SH-SY5Y (cell line): ENCODE measurements around the gene ARHGAP15.

Source experiments
- GATA2 ChIP-seq: IDR thresholded peaks from 2 replicates; pipeline ENCODE4 v1.6.1; 2011; ENCODE audit warnings: mild to moderate bottlenecking, low read depth, low read length
- GATA3 ChIP-seq: IDR thresholded peaks from 2 replicates; pipeline ENCODE4 v1.6.1; 2011; ENCODE audit warnings: low read depth, mild to moderate bottlenecking, low read length, moderate library complexity

Gene ARHGAP15

DNA sequence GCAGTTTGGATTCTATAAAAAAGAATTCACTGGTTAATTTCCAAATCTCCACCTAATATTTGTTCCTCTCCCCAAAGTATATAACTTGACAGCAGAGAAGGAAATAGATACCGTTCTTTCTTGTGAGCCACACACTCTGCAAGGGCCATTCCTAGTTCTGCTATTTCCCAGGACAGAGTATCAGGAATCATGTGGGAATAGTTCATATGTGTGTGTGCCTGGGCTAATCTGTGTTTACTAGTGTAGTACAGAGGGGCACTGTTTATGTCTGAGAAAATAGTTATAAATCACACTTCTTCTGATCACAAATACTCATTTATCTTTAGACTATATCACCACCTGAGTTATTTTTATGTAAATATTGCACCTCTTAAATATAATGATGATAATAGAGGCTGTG lies 296.7 kb downstream of the ARHGAP15 start:
- TF ChIP-seq GATA2 (no peak), GATA3 (no peak)

DNA sequence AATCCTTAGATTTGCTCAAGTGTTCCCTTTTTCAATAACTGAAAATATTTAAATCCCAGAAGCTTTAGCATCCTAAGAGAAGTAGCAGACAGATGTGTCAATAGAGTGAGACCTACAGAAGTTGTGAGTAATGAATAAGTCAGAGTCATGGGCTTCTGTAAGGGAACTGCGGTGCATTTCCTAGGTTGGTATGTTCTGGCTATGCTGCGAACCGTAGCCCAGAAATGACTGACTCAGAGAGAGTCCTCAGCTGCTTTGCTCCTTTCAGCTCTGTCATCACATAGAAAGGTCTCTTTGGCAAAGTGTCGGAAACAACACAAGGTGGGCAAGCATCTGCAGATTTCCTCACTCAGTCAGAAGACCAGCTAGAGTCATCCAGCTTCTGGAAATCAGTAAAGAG lies 297.1 kb downstream of the ARHGAP15 start:
- TF ChIP-seq GATA2 = no peak
- no peak for TF ChIP-seq GATA3

GRCh38 chr2:143428700-143429099 lies 299.5 kb downstream of the ARHGAP15 start:
- TF ChIP-seq GATA2 (no peak), GATA3 (no peak)

- TF ChIP-seq GATA2 (no peak), GATA3 (no peak)
Measured at GRCh38 chr2:143429932-143430679, 300.9 kb downstream of the ARHGAP15 start.

GRCh38 chr2:143431316-143431715 lies 302.1 kb downstream of the ARHGAP15 start:
- TF ChIP-seq GATA2 = no peak
- TF ChIP-seq GATA3 = no peak

DNA sequence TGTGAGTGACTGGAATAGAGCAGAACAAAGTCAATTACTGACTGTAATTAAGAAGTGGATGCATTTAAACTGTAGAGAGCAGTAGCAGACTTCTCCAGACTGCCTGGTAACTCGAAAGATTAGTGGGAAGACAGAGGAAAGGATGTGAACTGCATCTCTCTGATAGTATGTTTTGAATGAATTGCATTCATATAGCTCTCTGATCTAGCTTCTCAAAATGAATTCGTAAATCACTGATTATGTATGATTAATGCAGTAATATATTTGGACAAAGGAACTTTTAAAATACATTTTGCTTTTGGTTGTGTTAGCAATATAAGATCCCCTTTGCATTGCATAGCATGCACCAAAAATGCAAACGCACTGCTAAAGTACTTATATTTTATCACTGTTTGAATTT lies 304.0 kb downstream of the ARHGAP15 start:
- TF ChIP-seq GATA2 (no peak), GATA3 (no peak)

DNA sequence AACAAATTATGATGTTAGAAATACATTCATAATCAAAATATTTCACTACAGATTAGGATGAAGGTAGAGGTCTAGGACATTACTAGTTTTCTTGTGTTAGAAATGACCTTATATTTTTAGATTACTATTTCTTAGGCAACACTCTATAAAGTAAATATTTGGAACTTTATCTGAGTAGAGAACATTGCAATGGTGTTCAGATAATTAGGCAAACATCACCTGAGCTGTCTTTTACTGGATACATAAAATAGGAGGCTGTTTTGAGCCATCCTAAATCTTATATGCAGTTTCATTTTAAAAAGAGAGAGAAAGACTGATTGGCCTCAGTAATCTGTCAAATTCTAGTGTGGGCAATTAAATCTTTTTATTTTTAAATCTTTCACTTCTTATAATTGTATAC lies 304.6 kb downstream of the ARHGAP15 start:
- no peak for TF ChIP-seq GATA2
- no peak for TF ChIP-seq GATA3

DNA sequence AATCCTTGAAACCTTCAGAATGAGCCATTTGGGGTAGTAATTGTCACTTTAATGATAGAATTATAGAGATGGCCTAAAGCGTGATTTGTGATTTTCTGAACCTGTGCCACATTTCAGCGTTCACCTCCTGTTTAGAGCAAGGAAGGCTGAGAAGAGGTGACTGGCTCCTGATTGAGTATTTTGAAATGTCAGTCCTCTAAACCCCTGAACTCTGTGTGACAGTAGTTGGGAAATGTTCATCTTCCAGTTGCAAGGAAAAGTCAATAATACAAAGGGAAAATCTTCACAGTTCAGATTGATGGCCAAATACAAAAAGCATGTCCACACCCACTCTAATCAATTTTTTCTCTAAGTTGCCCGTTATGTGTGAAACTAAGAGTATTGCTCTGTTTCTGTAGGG lies 305.2 kb downstream of the ARHGAP15 start:
- TF ChIP-seq GATA2 = no peak
- TF ChIP-seq GATA3 = no peak

DNA sequence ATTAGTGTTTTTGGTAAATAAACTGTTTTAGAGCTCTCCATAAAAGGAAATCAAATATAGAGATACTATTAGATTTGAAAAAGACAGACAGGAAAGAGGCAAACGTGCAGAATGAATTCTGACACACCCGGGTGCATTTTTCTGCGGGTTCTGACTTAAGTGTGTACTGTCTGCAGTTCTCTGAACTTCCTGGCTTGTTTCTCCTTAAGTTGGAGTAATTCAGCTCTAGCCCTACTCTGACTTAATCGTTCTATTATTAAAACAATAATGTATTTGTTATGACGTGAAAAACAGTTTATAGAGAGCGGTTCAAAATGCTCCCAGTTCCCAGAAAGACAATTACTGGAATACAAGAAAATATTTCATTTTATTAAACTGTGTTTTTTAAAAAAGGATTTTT lies 305.9 kb downstream of the ARHGAP15 start:
- TF ChIP-seq GATA2 = no peak
- no peak for TF ChIP-seq GATA3

GRCh38 chr2:143436951-143437350 lies 307.7 kb downstream of the ARHGAP15 start:
- TF ChIP-seq GATA2 (no peak), GATA3 (no peak)

- no peak for TF ChIP-seq GATA2
- no peak for TF ChIP-seq GATA3
Measured at GRCh38 chr2:143440411-143441012, 311.3 kb downstream of the ARHGAP15 start.

- no peak for TF ChIP-seq GATA3
- TF ChIP-seq GATA2 = no peak
Measured at GRCh38 chr2:143442193-143442592, 313.0 kb downstream of the ARHGAP15 start.

DNA sequence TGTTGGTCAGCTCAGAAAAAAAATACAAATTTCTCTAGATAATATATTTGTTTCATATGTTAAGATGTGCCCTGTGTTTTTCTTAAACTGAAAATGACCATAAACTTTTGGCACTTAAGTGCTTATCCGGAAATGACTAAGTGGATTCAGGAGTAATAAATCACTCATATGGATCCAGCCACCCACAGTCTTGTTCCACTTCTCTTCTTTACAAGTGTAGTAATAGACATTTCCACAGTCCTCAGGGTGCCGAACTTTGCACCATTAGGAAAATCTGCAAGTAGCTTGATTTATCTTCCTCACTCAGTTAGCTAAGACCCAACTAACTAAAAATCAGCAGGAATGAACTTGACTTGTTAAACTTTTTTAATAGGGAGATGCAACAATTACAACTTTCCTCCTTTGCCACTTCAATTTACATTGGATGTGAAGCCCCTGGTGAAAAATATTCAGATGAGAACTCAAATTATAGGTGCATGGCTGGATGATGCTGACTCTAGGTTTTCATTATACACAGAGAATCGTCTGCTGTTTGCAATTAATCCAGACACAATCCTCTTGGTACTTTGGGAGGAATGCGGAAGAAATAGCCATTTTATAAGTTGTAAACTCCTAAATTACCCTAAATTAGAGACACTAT lies 322.5 kb downstream of the ARHGAP15 start:
- TF ChIP-seq GATA3 = no peak
- no peak for TF ChIP-seq GATA2

DNA sequence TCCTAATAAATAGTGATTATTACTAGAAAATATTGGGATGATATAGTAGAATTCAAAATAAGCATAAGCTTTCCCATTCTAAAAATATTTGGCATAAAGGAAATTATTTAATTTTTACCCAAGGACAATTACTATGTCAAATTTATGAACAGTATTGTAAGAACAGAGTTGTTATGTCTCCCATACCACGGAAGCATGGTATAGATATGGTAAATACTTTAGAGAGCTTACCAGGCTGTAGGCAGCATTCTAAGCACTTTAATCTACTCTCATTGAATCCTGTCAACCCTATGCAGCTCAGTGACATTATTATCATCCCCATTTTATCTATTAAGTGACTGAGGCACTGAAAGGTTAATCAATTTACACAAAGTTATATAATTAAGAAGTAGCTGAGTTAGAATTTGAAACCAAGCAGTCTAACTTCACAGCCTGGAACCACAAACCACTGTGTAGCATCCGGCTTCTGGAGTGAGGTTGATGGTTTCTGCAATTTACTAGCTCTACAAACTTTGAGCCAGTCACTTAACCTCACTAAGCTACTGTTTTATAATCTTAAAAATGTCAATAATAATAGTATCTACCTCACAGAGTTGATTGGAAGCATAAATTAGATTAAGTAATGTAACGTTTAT lies 323.7 kb downstream of the ARHGAP15 start:
- TF ChIP-seq GATA2 = no peak
- TF ChIP-seq GATA3 = no peak

- TF ChIP-seq GATA2 (no peak), GATA3 (no peak)
Measured at GRCh38 chr2:143453981-143454511, 324.8 kb downstream of the ARHGAP15 start.
